IPS-18a (cell line): ENCODE data around the gene BIRC2.

Experiments
- H3K27ac ChIP-seq: one replicate; pipeline ENCODE4 v1.5.1; 2013; ENCODE audit warnings: low read length
- H3K27me3 ChIP-seq: one replicate; pipeline ENCODE4 v1.6.1; 2013; ENCODE audit warnings: mild to moderate bottlenecking, low read length; ENCODE audit not compliant: control insufficient read depth, insufficient read depth
- H3K36me3 ChIP-seq: one replicate; pipeline ENCODE4 v1.6.1; 2013; ENCODE audit warnings: low read depth, low read length; ENCODE audit not compliant: control insufficient read depth
- H3K4me1 ChIP-seq: one replicate; pipeline ENCODE4 v1.6.1; 2013; ENCODE audit warnings: low read depth, low read length; ENCODE audit not compliant: control insufficient read depth
- H3K4me3 ChIP-seq: one replicate; pipeline ENCODE4 v1.5.1; 2013; ENCODE audit warnings: low read length
- H3K9ac ChIP-seq: one replicate; pipeline ENCODE4 v1.6.1; 2013; ENCODE audit warnings: mild to moderate bottlenecking, low read length, moderate library complexity
- H3K9me3 ChIP-seq: one replicate; pipeline ENCODE4 v1.6.1; 2013; ENCODE audit warnings: low read depth, low read length; ENCODE audit not compliant: control insufficient read depth

BIRC2 gene

GRCh38 chr11:102382384-102382783 is 35.4 kb downstream of the BIRC2 start:
- Histone ChIP-seq H3K4me1 (no peaks in the 10 kb centered on the region), H3K27ac (no peak overlapping the region), H3K4me3 (no peak overlapping the region), H3K9me3 (no peaks in the 10 kb centered on the region), H3K27me3 (no peaks in the 10 kb centered on the region), H3K36me3 (peaks cover 15% of the 10 kb centered on the region), H3K9ac (no peak overlapping the region)

- Histone ChIP-seq H3K27me3 (no peaks in the 10 kb centered on the region), H3K36me3 (peaks cover 4% of the 10 kb centered on the region), H3K9ac (no peak overlapping the region), H3K27ac (no peak overlapping the region), H3K9me3 (no peaks in the 10 kb centered on the region), H3K4me1 (no peaks in the 10 kb centered on the region), H3K4me3 (no peak overlapping the region)
Observed at GRCh38 chr11:102383839-102384238, 36.8 kb downstream of the BIRC2 start.

- Histone ChIP-seq H3K36me3 (peaks cover 4% of the 10 kb centered on the region), H3K4me1 (no peaks in the 10 kb centered on the region), H3K27me3 (no peaks in the 10 kb centered on the region), H3K4me3 (no peak overlapping the region), H3K9ac (no peak overlapping the region), H3K9me3 (no peaks in the 10 kb centered on the region), H3K27ac (no peak overlapping the region)
Observed at GRCh38 chr11:102384419-102385079, 37.5 kb downstream of the BIRC2 start.

GRCh38 chr11:102385085-102386007 is 38.3 kb downstream of the BIRC2 start:
- Histone ChIP-seq H3K27ac (no peak overlapping the region), H3K36me3 (peaks cover under 1% of the 10 kb centered on the region), H3K9me3 (no peaks in the 10 kb centered on the region), H3K4me3 (no peak overlapping the region), H3K9ac (no peak overlapping the region), H3K4me1 (no peaks in the 10 kb centered on the region), H3K27me3 (no peaks in the 10 kb centered on the region)

- Histone ChIP-seq H3K9ac (no peak overlapping the region), H3K9me3 (no peaks in the 10 kb centered on the region), H3K27me3 (no peaks in the 10 kb centered on the region), H3K4me3 (no peak overlapping the region), H3K36me3 (no peaks in the 10 kb centered on the region), H3K4me1 (no peaks in the 10 kb centered on the region), H3K27ac (no peak overlapping the region)
Observed at GRCh38 chr11:102386136-102386734, 39.2 kb downstream of the BIRC2 start.

- Histone ChIP-seq H3K27me3 (no peaks in the 10 kb centered on the region), H3K9ac (no peak overlapping the region), H3K36me3 (no peaks in the 10 kb centered on the region), H3K27ac (no peak overlapping the region), H3K4me1 (no peaks in the 10 kb centered on the region), H3K9me3 (no peaks in the 10 kb centered on the region), H3K4me3 (no peak overlapping the region)
Observed at GRCh38 chr11:102387043-102387781, 40.2 kb downstream of the BIRC2 start.

GRCh38 chr11:102389253-102389652 is 42.2 kb downstream of the BIRC2 start:
- H3K27ac ChIP-seq: no peak overlapping the region
- no peak overlapping the region for H3K9ac ChIP-seq

GRCh38 chr11:102390667-102391465 is 43.9 kb downstream of the BIRC2 start:
- no peaks in the 10 kb centered on the region for H3K36me3 ChIP-seq
- H3K27ac ChIP-seq: no peak overlapping the region
- no peaks in the 10 kb centered on the region for H3K27me3 ChIP-seq
- H3K9me3 ChIP-seq: no peaks in the 10 kb centered on the region
- no peak overlapping the region for H3K9ac ChIP-seq
- H3K4me3 ChIP-seq: no peak overlapping the region
- no peaks in the 10 kb centered on the region for H3K4me1 ChIP-seq

More at GRCh38 chr11:102389253-102389652, 42.2 kb downstream of the BIRC2 start:
- H3K4me1 ChIP-seq: no peaks in the 10 kb centered on the region
- no peaks in the 10 kb centered on the region for H3K9me3 ChIP-seq
- no peaks in the 10 kb centered on the region for H3K36me3 ChIP-seq
- no peak overlapping the region for H3K4me3 ChIP-seq
- no peaks in the 10 kb centered on the region for H3K27me3 ChIP-seq

- Histone ChIP-seq H3K27ac (no peak overlapping the region), H3K27me3 (no peaks in the 10 kb centered on the region), H3K9me3 (no peaks in the 10 kb centered on the region), H3K4me1 (no peaks in the 10 kb centered on the region), H3K4me3 (no peak overlapping the region), H3K9ac (no peak overlapping the region), H3K36me3 (no peaks in the 10 kb centered on the region)
Observed at GRCh38 chr11:102391549-102392237, 44.7 kb downstream of the BIRC2 start.

- H3K27me3 ChIP-seq: no peaks in the 10 kb centered on the region
- H3K4me1 ChIP-seq: no peaks in the 10 kb centered on the region
- H3K9ac ChIP-seq: no peak overlapping the region
- H3K27ac ChIP-seq: no peak overlapping the region
- H3K9me3 ChIP-seq: no peaks in the 10 kb centered on the region
- H3K4me3 ChIP-seq: no peak overlapping the region
- H3K36me3 ChIP-seq: peaks cover 9% of the 10 kb centered on the region
Observed at GRCh38 chr11:102393272-102393730, 46.3 kb downstream of the BIRC2 start.
